Measurements from ENCODE around the gene MINK1.

The MINK1 gene

DNA sequence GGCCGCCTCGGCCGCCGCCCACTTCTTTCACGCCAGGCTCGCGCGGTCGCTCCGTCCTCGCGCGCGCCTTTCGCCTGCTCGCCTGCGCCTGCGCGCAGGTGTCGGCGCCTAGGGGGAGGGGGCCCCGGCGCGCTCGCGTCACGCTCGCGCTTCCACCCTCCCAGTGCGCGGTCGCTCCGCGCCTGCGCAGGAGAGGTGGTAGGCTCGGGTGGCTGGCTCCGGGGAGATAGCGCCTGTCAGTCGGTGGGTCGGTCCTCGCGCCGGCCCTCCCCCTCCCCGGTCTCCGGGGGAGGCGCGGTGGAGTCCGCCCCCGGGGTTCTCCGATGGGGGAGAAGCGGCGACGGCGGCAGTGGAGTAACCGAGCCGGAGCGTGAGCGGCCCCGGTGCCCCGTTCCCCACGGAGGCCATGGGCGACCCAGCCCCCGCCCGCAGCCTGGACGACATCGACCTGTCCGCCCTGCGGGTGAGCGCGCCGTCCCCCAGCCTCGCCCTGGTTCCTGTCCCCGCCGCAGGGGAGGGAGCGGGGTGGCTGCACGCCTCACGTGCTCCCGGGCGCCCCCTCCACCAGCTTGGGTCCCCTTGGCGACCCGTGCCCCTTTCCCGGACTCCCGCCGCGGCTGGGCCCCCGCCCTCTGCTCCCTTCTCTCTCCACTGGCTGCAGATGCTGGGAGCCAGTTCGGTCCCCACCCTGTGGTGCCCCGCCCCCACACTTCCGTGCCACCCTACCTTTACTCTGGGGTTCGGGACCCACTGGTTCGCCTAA lies at the start of gene MINK1:
TSS of gene MINK1 (plus strand) at position 163 of the 763 bp plus-strand sequence. CDS start at position 407, 244 bp downstream.
- peak; percentile 93 for DNase-seq (ENCODE audit: low read depth)

DNA sequence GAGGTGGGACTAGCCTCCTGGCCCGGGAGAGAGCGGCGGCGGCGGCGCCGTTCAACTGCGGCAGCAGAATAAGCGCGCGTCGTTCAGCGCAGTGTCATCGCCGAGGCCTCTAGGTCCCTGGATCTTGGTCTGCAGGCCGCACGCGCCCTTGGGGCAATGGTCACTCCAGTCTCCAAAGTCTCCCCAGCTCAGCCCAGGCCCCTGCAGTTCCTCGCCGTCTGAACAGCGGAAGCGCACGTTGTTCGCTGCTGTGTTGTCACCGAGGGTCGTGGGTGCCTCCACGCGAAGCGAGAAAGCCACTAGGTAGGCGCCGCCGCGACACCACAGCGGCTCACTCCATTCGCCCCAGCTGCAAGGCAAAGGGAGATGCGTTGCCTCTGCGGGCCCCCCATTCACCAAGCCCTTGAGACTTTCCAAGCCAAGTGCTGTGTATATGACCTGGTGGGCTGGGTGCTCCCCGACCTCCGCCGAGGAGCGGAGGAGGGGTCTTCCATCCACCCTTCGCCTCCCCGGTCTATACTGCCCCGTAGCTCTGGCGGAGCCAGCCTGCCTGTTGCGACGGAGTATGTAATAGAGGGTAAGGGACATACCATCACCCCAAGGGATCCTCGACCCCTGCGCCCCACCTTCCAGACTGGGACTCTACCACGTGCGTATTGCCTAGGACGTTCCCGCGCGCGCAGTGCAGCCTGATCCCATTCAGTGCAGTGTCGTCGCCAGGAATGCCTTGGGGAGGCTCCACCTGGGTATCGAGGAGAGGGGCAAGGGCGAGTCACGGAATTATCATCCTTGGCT lies 47.6 kb upstream of the MINK1 start:
- DNase-seq (ENCODE audit: low read depth) = peak; percentile 21

DNA sequence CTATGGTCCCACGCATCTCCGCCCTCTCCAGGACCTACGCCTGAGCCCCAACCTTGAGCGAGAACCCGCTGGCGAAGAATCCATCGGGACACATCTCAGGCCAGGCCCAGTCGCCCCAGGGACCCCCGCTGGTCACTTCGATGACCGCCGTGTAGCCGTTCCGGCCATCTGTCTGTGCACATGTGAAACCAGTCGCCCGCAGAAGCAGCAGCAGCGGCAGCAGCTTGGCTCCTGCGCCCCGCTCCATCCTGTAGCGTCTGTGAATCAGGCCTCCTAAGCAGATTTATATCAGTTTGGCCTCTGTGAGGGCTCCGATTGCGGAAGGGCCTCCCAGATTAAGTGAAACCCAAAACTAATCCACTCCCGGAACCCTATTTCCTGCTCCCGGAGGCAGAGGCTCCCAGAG lies 47.0 kb upstream of the MINK1 start, which contains the start of gene VMO1:
TSS of gene VMO1 (minus strand) at position 259 of the 406 bp plus-strand sequence. CDS start at position 247, 12 bp downstream.
- peak; percentile 38 for DNase-seq (ENCODE audit: low read depth)

DNA sequence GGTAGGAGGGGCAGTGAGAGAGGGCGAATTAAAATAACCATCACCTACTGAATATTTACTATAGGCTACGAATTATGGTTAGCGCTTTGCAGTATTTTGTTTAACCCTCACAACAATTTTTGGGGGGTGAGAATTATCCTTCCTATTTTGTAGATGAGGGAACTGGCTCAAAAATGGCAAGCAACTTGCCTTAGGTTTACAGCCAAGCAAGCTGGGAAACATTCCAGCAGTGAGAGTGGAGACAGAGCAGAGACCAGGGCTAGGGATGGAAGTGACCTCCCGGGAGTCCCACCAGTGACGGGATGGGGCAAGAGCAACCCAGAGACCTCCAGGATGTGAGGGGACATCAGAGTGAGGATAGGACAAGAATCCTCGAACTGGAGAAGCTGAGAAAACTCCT lies 46.6 kb upstream of the MINK1 start:
- DNase-seq (ENCODE audit: low read depth) = no peak

DNA sequence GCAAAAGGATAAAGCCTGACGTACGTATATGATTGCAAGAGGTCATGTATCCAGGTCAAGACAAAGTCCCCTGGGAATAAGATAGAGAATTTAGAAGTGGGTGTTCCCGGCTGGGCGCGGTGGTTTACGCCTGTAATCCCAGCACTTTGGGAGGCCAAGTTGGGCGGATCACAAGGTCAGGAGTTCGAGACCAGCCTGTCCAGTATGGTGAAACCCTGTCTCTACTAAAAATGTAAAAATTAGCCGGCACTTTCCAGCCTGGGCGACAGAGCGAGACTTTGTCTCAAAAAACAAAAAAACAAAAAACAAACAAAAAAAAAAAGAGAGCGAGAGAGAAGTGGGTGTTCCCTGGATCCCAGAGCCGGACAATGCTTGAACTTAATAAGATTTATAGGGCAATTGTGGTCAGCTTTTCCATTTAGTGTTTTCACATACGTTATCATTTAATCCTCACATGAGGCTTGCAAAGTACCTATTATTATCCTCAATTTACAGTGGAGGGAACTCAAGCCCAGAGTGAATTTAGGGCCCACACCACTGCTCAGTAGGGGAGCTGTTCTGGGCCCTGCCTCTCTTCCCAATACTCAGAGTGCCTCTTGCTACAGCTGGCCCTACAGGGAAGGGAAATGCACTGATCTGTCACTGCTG lies 44.9 kb upstream of the MINK1 start:
- no peak for DNase-seq (ENCODE audit: low read depth)

DNA sequence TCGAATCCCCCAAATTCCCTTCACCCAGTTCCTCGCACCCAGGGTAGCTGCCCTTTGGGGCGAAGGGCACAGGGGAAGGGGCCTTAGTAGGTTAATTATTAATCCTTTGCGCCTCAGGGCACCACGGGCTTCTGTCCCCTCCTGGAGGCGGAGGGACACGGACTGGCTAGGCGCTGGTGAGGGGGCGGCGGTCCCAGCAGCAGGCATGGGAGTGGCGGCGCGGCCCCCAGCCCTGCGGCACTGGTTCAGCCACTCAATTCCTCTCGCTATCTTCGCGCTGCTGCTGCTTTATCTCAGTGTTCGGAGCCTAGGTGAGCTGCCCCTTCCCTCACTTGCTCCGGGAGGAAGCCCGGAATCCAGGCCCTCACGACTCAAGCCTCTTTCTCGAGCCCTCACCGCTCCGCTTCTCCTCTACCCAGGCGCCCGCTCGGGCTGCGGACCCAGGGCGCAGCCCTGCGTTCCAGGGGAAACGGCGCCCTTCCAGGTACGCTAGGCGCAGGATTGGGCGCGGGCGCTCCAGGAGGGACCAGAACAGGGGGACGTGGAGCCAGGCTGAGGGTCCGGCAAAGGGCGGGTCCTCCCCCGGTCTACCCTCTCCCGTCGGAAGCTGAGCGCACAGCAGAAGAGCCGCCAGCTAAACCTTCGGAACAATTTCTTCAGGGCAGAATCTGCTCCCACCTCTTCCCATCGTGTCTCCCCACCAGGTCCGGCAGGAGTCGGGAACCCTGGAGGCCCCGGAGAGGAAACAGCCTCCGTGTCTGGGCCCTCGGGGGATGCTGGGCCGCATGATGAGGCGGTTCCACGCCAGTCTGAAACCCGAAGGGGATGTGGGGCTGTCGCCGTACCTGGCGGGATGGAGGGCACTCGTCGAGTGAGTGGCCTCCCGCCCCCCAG lies 44.1 kb upstream of the MINK1 start, which contains the start of gene GLTPD2:
TSS of gene GLTPD2 (plus strand) at position 158 of the 894 bp plus-strand sequence. CDS start at position 206, 48 bp downstream.
- peak; percentile 10 for DNase-seq (ENCODE audit: low read depth)

DNA sequence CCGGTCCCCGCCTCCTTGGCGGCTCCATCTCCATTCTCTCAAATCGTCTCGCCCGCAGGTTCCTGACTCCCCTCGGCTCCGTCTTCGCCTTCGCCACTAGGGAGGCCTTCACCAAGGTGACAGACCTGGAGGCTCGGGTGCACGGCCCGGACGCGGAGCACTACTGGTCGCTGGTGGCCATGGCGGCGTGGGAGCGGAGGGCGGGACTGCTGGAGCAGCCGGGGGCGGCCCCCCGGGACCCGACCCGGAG lies 43.5 kb upstream of the MINK1 start:
- no peak for DNase-seq (ENCODE audit: low read depth)

DNA sequence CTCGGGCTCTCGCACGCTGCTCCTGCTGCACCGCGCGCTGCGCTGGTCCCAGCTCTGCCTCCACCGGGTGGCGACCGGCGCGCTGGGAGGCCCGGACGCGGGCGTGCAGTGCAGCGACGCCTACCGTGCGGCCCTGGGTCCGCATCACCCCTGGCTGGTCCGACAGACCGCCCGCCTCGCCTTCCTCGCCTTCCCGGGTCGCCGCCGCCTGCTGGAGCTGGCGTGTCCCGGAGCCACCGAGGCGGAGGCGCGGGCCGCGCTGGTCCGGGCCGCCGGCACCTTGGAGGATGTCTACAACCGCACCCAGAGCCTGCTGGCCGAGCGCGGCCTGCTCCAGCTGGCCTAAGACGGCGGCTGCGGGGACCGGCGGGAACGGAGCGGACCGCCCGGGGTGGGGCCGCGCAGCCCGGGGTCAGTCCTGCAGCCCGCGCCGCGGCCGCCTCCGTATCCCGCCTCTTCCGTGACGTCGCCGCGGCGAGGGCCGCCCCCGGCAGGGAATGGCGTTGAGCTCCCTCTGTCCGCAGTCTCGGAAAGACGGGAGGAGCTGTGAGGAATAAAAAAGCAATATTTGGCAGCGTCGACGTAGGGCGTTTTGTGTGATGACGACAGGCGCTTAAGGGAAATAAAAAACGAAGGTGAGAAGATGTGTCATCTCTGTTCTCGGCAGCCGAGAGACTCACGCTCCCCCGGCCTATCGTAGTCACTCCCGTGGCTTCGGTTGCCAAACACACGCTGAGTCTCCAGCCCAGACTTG lies 43.0 kb upstream of the MINK1 start:
- peak; percentile 86 for DNase-seq (ENCODE audit: low read depth)

DNA sequence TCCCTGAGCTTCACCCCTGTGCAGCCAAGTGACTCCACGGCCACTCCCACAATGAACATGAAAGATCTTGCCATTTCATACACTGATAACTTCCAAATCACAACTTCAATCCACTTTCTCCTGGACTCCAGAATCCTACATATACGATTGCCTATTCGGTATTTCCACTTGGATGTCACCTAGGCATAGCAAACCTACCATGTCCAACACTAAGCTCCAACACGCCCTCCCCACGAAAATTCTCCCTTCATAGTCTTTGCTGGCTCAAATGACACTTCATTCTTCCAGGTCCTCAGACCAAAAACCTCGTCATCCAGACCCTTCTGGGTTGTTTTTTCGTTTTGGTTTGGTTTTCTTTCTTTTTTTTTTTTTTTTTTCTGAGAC lies 42.4 kb upstream of the MINK1 start:
- no peak for DNase-seq (ENCODE audit: low read depth)

DNA sequence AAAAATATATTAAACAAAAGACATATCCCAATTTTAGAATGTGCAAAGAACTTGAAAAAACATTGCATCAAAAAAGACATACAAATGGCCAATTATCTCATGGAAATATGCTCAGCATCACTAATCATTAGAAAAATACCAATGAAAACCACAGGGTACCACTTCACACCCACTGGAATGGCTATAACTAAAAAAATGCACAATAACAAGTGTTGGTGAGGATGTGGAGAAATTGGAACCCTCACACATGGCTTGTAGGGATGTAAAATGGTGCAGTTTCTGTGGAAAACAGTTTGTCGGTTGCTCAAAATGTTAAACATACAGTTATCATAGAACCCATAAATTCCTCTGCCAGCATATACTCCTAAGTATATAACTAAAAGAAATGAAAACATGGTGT lies 38.0 kb upstream of the MINK1 start:
- DNase-seq (ENCODE audit: low read depth) = no peak

DNA sequence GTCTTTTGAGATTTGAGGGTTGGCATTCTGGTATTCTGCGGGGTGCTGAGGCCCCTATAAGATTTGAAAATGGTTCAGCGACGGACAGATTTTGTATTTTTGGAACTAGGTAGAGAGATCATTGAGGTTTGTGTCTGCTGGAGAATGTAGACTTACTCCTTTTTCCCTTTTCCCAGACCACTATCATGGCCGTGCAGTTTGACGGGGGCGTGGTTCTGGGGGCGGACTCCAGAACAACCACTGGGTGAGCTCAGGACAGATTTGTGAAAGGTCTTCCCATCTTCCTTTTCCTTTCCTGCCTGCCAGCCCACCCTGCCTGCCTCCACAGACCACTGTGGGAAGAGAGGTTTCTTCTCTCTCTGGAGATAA lies 36.6 kb upstream of the MINK1 start:
- DNase-seq (ENCODE audit: low read depth) = peak; percentile 52

DNA sequence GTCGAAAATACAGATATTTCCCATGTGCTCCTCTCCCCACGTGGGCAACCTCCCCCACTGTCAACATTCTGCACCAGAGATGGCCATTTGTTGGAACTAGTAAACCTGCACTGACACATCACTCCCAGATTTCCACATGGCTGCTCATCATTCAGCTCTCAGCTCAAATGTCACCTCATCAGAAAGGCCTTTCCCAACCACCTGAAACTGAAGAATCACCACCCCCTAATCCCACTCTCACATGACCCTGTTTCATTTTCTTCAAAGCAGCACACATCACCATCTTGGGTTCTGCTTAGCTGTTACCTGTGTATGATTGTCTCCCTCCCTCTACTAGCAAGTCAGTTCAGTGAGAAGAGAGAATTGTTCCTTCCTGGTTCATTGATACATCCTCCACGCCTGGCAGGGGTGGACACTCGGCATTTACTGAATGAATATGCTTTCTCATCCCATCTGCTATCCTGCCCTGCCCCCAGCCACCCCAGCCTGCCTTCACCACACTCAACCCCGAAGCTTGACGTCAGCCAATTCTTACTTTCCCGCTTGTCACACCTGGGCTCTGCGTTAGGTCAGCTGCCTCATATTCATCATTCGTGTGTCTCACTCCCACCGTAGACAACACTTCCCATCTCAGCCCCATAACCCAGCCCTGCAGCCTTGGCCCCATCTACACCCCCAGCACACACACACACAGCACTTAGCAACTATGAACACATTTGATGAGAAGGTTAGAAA lies 32.5 kb upstream of the MINK1 start:
- no peak for DNase-seq (ENCODE audit: low read depth)

DNA sequence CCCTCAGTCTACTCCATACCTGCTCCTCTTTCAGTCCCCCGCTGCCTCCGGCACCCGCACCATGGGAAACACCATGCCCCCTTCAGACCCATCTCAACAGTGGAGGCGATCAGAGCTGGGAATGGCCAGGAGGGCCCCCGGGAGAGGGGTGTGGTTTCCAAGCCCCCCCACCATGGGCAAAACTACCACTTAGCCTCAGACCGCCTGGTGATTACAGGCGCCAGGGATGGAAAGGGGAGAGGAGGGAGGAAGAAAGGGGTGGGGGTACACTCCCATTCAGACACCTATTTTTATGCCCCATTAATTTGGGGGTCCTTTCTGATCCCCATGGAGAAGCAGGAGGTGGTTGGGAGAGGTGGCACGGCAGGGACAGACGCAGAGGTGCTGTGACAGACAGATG lies 30.9 kb upstream of the MINK1 start, which contains the start of gene C17orf114:
TSS of gene C17orf114 (minus strand) at position 101 of the 400 bp plus-strand sequence.
- DNase-seq (ENCODE audit: low read depth) = no peak

DNA sequence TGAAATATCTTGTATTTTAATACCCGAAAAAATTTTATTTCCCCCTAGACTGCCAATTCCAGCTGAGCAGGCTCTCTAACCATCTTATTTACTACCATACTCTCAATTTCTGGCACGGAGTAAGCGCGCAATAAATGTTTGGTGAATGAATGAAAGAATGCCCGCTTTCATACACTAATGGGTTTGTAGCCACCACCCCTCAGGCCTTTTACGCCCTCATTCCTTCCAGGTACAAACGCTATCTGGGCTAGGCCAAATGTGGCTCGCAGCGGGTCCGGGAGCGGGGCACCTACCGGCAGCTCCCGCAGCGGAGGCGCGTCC lies 26.7 kb upstream of the MINK1 start:
- DNase-seq (ENCODE audit: low read depth) = peak; percentile 22

DNA sequence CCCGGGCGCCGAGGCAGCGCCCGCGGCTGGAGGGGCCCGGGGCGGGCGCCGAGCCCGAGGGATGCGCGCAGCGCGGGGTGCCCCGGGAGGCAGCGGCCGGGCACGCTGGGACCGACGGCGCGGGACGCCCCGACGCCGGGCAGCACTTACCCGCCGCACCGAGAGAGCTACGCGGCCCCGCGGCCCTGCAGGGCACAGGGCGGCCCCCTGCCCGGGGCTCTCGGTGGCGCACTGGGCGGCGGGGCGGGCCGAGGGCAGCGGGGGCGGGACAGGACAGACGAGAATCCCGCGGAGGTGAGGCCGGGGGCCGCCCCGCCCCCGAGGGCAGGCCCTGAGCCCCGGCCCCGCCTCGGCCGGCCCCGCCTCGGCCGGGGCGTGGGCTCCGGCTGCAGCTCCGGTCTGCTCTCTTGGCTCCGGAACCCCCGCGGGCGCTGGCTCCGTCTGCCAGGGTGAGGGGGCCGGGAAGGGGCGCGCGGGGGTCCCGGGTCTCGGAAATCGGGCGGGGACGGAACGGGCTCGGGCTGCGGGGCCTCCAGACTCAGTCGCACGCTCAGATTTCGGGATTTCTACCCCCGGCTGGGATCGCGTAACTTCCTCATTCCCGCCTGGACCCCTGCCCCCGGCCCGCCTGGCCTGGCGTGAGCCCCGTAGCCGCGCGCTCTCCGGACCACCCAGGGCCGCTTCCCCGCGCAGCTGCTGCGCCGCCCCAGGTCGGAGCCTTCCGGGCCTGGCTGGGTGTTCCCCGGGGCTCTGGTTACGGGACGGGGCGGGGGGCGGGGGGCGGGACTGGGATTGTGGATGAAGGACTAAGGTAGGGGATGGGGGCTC lies 26.1 kb upstream of the MINK1 start, which contains the start of gene PLD2:
TSS of gene PLD2 (plus strand) at position 376 of the 828 bp plus-strand sequence. CDS start 621 bp downstream, outside the sequence.
- peak; percentile 86 for DNase-seq (ENCODE audit: low read depth)

DNA sequence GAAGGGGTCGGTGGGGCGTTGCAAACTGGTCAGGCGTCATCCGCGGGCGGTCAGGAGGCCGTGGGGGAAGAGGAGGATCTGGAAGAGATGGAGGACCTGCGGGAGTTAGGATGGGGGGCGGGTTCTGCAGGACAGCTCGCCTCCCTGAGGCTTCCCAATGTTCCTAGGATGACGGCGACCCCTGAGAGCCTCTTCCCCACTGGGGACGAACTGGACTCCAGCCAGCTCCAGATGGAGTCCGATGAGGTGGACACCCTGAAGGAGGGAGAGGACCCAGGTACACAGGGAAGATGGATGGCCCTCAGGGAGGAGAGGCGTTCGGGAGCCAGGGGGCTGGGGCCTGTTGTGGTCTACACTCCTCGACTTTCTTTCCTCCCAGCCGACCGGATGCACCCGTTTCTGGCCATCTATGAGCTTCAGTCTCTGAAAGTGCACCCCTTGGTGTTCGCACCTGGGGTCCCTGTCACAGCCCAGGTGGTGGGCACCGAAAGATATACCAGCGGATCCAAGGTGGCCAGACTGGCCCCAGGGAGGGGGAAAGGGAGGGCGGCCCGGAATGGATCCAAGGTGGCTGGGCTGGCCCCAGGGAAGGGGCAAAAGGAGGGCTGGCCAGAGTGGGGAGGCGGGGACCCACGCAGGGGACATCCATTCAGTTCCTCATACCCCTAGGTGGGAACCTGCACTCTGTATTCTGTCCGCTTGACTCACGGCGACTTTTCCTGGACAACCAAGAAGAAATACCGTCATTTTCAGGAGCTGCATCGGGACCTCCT lies 25.3 kb upstream of the MINK1 start:
- peak; percentile 24 for DNase-seq (ENCODE audit: low read depth)

DNA sequence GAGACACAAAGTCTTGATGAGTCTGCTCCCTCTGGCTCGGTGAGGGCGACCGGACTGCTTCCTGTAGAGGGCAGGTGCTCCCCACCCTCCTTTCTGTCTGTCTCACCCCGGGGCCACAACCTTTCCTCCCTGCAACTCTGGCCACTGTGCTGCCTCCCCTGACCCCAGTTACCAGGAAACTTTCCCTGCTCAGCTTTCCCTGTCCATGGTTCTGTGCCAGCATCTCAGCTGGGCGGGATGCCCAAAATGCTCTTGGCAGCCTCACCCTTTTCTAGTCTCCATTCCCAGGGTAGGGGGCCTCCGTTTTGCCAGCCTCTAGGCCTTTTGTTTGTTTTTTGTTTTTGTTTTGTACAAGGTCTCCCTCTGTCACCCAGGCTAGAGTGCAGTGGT lies 24.8 kb upstream of the MINK1 start:
- DNase-seq (ENCODE audit: low read depth) = peak; percentile 23

DNA sequence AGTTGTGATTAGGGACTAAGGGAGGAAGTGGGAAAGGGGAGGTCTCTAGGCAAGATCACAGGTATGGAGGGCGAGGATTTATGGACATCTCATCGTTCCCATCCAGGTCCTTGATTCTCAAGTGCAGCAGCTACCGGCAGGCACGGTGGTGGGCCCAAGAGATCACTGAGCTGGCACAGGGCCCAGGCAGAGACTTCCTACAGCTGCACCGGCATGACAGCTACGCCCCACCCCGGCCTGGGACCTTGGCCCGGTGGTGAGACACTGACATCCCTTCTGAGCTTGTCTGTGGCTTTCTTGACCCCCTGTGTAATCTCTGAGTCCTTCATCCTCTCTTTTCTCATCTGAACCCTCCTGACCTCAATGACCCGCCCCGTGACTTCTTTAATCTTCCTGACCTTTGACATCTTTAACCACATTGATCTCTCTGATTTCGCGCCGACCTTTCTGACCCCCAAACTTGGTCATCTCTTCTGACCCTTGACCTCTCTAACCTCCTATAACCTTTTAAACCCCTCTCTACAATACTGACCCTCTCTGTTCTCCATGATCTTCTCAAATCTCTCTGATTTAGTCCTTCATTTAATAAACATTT lies 22.3 kb upstream of the MINK1 start:
- DNase-seq (ENCODE audit: low read depth) = no peak

Measured in EH (cell line).